GM08714 (cell line): Measurements from ENCODE around the gene GABARAP.

Experiments
- H3K4me3 ChIP-seq: fragments of 200-500 bp; sonication (Bioruptor generic); 2 replicates; pipeline ENCODE4 v1.5.1; 2014; ENCODE audit warnings: mild to moderate bottlenecking, low read length, inconsistent platforms
- ZNF274 ChIP-seq: IDR thresholded peaks from 2 replicates; pipeline ENCODE4 v1.6.1; 2012; ENCODE audit warnings: mild to moderate bottlenecking, low read depth, low read length

The GABARAP gene

DNA sequence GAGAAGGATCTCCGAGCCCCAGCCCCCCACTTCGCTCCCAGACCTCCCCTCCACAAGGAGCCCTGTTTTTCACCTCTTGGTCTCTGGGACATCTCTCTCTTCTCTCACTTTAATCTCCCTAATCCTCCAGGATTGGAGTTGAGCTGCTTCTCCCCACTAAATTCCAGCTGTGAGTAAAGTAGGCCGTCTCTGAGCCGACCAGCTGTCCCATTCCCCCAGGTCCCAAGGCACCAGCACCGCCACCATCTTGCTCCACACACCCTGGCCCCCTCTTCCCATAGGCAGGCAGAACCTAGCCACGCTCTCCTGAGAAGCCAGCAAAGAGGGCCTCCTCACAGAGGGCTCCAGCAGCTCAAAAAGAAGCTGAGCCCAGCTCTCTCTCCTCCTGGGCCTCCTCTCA lies 23.5 kb downstream of the GABARAP start:
- no peak for TF ChIP-seq ZNF274

GRCh38 chr17:7218166-7218565 lies 24.1 kb downstream of the GABARAP start:
- no peak overlapping the region for H3K4me3 ChIP-seq
- no peak for TF ChIP-seq ZNF274

More for the DNA sequence above, 23.5 kb downstream of the GABARAP start:
- no peak overlapping the region for H3K4me3 ChIP-seq

GRCh38 chr17:7217113-7217987 lies 24.9 kb downstream of the GABARAP start:
- peak overlapping the region; percentile 40 for H3K4me3 ChIP-seq
- no peak for TF ChIP-seq ZNF274

DNA sequence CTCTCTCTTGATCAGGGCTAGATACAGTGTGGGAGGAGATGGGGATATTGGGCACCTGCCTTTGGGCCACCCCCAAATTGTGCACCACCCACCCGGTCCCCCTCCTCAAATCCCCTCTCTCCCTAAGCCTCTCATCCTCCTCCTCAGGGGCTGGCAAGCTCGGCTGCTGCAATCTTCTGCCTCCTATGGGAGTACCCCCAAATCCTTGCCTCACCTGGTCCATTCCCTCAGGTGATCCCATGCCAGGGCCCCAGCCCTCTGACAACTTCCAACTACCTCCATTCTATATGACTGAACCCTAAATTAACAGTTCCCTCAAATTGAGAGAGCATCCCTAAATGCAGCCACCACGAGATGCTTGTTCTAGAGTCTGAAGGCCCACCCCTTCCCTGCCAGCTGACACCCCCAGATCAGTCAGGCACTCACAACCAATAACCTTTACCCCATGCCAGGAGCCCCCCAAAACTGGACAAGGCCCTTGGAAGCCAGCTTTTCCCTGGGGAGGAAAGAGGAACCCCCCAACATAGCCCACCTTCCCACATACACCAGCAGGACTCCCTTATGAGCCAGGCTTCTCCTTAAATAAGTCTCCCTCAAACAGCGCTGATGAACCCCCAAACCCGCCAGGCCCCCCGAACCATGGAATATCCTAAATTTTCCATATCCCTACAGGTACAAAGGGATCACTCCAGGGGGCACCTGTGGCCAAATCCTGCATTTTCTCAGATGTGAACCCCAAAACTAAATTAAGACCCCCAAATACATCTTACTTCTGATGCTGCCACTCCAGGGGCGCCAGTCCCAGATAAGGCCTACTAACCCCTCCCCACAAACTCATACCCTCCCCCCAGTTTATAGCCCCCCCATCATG lies 25.8 kb downstream of the GABARAP start:
- H3K4me3 ChIP-seq = peak overlapping the region; percentile 40
- no peak for TF ChIP-seq ZNF274

DNA sequence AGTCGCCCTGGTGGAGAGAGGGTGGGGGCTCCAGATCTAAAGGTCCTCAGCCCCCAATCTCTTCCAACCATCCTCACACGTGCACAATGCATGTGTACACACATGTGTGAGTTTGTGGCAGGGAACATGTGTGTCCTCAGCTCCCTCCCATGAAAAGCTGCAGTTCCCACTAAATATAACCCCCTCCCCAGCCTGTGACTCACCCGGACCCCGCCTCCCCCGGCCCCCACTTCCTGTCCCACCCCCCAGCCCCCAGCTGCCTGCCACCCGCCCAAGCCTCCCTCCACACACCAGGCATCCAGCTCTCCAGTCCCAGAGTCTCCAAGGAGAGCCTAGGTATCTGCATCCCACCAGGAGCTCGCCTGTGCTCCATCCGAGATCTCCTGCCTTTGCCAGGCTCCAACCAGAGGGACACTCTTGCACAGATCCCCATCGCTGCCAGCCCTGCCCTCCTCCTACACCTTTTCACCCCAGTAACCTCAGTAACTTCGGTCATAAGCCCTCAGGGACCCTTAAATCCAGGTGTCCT lies 26.5 kb downstream of the GABARAP start:
- no peak for TF ChIP-seq ZNF274
- no peak overlapping the region for H3K4me3 ChIP-seq

DNA sequence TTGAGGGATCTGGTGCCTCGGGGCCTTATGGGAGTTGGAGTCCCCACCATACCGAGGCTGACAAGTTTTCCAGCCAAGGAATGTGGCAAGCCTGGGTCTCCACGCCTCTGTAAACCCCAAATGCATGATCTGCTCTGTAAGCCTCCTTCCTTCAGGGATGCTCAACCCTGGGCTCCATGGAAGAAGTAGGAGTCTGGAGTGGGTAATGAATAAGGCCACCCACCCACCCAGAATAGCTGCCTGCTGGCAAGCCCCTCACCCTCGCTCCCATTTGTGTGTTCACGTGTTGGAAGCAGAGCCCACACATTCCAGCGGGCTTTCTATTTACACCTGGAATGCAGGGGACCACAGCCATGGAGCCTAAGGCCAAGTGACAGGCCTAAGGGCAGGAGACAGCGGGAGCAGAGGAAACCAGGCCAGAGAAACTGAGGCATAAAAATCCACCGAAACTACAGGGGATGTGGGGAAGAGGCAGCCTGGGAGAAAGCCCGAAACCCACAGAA lies 27.1 kb downstream of the GABARAP start:
- TF ChIP-seq ZNF274 = no peak
- no peak overlapping the region; the same call in 1 of the 2 replicates for H3K4me3 ChIP-seq

DNA sequence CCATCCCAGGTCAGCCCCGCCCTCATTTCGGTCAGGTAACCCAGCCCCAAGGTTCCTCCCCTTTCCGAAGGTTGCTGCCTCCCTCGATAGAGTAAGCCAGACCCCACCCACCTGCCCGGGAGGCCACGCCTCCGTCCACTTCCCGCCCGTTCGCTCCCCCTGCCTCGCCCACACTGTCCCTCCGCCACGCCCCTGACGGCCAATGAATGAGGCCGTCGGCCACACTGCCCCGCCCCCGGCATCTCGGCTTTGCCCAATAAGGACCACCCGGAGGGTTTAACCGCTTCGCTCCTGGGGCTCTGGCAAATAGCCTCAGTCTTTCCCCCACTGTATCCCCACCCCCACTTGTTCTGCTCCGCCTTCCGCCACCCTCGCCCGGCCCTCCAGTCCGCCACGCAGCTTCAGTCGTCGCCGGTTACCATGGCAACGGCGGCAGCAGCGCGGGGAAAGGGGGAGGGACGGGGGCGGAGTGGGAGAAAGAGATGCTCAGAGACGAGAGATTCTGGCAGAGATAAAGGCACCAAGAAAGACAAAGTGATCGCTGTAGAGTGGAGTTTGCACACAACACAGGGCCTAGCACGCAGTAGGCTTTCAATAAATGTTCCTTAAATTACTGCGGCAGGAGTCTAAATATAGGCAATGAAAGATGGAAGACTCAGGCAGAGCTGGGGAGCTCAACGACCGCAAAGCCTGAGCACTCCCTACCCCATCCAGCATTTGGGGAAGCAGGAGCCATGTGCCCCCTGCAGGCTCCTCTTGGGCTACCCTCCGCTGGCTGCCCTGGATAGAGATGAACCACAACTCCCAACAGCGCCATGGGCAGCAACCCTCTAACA lies 27.7 kb downstream of the GABARAP start:
- H3K4me3 ChIP-seq = peak overlapping the region; percentile 50; the same call in 1 of the 2 replicates
- no peak for TF ChIP-seq ZNF274

GRCh38 chr17:7213895-7214299 lies 28.4 kb downstream of the GABARAP start:
- peak overlapping the region; percentile 38; the same call in 1 of the 2 replicates for H3K4me3 ChIP-seq
- TF ChIP-seq ZNF274 = no peak

- H3K4me3 ChIP-seq = no peak overlapping the region
These were observed 30.6 kb downstream of the GABARAP start for GRCh38 chr17:7211491-7212273.

GRCh38 chr17:7208754-7209460 lies 33.3 kb downstream of the GABARAP start:
- no peak overlapping the region for H3K4me3 ChIP-seq

More at GRCh38 chr17:7211491-7212273, 30.6 kb downstream of the GABARAP start:
- no peak for TF ChIP-seq ZNF274

DNA sequence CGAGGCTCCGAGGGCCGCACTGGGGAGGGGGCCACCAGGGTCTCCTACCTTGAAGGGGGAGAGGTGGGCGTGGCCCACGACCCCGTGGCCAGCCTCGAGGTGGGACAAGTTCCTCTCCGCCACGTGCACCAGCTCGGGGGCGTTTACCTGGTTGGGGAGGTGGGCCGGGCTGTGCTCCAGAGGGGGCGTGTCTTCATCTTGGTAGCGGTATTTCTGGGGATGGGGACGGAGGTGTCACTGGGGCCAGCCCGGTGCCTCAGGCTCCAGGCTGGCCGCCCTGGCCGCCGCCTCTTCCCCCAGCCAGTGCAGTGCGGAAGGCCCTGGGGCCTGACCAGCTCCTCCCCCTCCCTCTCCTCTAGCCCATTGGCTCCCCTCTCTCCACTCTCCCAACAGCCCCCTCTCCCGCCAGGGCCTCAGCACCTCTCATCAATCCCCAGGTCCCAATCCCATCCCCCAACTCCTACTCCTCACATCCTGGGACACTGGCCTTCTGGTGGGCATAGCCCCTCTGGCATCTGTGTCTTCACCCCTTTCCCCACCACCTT lies 34.1 kb downstream of the GABARAP start:
- TF ChIP-seq ZNF274 = no peak
- H3K4me3 ChIP-seq = no peak overlapping the region

More at GRCh38 chr17:7208754-7209460, 33.3 kb downstream of the GABARAP start:
- TF ChIP-seq ZNF274 = no peak

DNA sequence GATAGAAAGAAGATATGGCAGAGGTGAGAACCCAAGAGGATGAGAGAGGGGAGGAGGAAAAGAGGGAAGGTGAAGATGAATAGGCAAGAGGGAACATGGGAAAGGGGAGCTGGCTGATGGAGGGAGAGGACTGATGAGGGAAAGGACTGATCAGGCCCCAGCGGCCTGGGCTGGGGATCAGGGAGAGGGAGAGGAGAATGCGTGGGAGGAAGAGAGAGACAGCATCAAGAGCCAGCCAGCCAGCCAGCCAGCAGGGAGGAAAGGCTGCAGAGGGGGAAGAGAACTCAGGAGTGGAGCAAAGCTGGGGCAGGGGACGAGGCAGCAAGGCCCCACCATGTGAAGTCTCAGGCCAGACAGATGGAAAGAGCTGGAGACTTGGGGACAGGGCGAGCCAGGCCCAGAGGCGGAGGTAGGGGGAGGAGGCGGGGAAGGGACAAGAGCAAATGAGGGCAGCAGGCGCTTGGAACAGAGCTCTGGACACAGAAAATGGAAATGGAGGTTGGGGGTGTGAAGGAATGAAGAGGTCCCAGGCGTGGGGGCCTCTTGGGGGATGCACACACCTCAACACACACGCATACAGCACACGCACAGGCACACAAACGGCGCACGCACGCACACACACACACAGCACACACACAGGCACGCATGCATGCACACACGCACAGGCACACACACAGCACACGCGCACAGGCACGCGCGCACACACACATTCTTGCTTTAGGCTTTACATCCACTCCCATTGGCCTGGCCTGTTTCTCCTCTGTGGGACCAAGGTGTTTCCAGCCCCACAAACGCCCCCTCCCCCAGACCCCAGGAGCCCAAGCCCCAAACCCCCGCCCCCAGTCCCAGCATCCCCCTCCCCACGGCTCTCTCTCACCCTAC lies 34.9 kb downstream of the GABARAP start:
- TF ChIP-seq ZNF274 = no peak
- H3K4me3 ChIP-seq = no peak overlapping the region
